Kidney epithelial cell (primary cell): ENCODE measurements around the gene DDX4. TPM values are rescaled to one million over a fixed set of nuclear protein-coding genes. Genes with fewer than 3 reads are reported as not detected.

ENCODE experiments used
- DNase-seq: peaks from one replicate; pipeline ENCODE4 v3.0.0-alpha.2; 2010; ENCODE audit warnings: low read depth
- H3K27me3 ChIP-seq: 2 replicates; pipeline ENCODE4 v1.6.0; 2011; ENCODE audit warnings: low read length; ENCODE audit not compliant: control insufficient read depth, insufficient read depth
- H3K36me3 ChIP-seq: 2 replicates; pipeline ENCODE4 v1.5.1; 2011; ENCODE audit warnings: low read length; ENCODE audit not compliant: control insufficient read depth, insufficient read depth
- H3K4me3 ChIP-seq: 2 replicates; pipeline ENCODE4 v1.5.1; 2011; ENCODE audit warnings: low read depth, mild to moderate bottlenecking, control low read depth, low read length
- total RNA-seq: library from RNA; depleted of rRNA; stranded (reverse); fragments of >200 nt; gene quantifications from 2 replicates; pipeline ENCODE4 v1.2.3, GENCODE V29; 2015
- TF ChIP-seq, protein P1 (sequence below): IDR thresholded peaks from 2 replicates; pipeline ENCODE4 v1.5.1; 2011; ENCODE audit warnings: mild to moderate bottlenecking, moderate library complexity, low read length, control low read depth, inconsistent platforms; ENCODE audit not compliant: insufficient read depth, poor library complexity, severe bottlenecking

DDX4 gene
- total RNA-seq, 1 donor from 2014 or later = not detected

DNA sequence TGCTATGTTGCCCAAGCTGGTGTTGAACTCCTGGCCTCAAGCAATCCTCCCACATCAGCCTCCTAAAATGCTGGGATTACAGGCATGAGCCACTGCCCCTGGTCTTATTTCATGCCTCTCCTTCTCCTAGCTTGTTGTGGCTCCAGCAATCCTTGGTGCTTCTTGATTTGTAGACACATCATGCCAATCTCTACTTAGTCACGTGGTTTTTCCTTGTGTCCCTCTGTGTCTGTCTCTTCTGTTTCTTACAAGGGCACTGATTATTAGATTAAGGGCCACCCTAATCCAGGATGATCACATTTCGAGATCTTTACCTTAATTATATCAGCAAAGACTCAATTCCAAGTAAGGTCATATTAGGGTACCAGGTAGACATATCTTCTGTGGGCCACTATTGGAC lies 104.1 kb downstream of the DDX4 start:
- TF ChIP-seq, protein P1, sequence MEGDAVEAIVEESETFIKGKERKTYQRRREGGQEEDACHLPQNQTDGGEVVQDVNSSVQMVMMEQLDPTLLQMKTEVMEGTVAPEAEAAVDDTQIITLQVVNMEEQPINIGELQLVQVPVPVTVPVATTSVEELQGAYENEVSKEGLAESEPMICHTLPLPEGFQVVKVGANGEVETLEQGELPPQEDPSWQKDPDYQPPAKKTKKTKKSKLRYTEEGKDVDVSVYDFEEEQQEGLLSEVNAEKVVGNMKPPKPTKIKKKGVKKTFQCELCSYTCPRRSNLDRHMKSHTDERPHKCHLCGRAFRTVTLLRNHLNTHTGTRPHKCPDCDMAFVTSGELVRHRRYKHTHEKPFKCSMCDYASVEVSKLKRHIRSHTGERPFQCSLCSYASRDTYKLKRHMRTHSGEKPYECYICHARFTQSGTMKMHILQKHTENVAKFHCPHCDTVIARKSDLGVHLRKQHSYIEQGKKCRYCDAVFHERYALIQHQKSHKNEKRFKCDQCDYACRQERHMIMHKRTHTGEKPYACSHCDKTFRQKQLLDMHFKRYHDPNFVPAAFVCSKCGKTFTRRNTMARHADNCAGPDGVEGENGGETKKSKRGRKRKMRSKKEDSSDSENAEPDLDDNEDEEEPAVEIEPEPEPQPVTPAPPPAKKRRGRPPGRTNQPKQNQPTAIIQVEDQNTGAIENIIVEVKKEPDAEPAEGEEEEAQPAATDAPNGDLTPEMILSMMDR = no peak
- no peaks in the 10 kb centered on the region for H3K36me3 ChIP-seq
- H3K27me3 ChIP-seq = no peaks in the 10 kb centered on the region
- H3K4me3 ChIP-seq = no peak overlapping the region
- no peak for DNase-seq

DNA sequence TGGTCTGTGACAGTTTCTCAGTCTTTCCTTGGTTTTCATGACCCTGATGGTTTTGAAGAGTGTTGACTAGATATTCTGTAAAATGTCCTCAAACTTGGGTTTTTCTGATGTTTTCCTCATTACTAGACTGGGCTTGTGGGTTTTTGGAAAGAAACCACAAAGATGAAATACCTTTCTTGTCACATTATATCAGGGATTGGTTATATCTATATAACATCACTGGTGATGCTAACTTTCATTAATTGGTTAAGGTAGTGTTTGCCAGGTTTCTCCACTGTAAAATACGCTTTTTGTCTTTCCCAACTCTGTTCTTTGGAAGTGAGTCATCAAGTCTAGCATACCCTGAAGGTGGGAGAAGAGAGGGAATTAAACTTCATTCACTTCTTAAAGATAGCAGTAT lies 110.0 kb downstream of the DDX4 start:
- Histone ChIP-seq H3K4me3 (no peak overlapping the region), H3K36me3 (no peaks in the 10 kb centered on the region), H3K27me3 (no peaks in the 10 kb centered on the region)
- TF ChIP-seq, protein P1 = no peak
- no peak for DNase-seq

DNA sequence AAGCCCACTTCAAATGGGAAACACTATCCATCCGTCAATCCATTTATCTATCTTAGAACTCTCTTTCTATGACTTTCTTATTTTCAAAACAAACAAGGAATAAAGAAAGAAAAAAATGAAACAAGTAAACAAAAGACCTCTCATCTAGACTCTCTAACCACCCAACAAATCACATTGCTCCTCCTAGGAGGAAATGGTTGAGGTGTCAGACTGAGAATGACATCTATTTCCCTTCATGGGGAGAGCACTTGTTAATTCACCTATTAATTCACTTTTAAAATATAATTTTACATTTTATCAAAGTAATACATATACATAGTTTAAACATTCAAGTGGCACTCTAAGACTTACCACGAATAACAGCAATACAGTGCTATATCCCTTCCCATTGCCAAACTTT lies 110.9 kb downstream of the DDX4 start:
- Histone ChIP-seq H3K36me3 (no peaks in the 10 kb centered on the region), H3K4me3 (no peak overlapping the region), H3K27me3 (no peaks in the 10 kb centered on the region)
- TF ChIP-seq, protein P1 = no peak
- DNase-seq = no peak

DNA sequence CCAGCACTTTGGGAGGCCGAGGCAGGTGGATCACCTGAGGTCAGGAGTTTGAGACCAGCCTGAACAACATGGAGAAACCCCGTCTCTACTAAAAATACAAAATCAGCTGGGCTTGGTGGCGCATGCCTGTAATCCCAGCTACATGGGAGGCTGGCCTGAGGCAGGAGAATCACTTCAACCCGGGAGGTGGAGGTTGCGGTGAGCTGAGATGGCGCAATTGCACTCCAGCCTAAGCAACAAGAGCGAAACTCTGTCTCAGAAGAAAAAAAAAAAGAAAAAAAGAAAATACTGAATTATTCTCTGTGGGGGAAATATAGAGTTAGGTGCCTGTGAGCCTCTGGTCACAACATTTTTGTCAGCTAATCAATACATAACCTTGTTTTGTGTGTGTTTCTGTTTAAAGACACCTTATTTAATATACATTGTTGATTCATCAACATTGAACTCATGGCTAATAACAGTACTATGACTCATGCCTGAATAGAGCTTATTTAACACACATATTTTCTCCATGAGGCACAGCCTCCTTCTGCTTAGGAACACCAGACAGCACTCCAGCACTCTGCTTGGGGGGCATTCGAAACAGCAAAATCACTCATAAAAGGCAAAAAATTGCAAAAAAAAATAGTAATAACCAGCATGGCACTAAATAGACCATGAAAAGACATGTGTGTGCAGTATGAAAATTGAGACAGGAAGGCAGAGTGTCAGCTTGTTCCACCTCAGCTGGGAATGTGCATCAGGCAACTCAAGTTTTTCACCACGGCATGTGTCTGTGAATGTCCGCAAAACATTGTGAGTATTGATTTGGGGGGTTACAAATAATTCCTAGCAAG lies 113.2 kb downstream of the DDX4 start, which contains the start of gene IL31RA:
Gene IL31RA (plus strand): TSS at position 519 of the 836 bp plus-strand sequence. CDS start 214 bp downstream, at position 733.
- no peaks in the 10 kb centered on the region for H3K36me3 ChIP-seq
- H3K27me3 ChIP-seq = no peaks in the 10 kb centered on the region
- TF ChIP-seq, protein P1 = no peak
- DNase-seq = peak; percentile 64
- H3K4me3 ChIP-seq = no peak within 1 kb of the TSS

DNA sequence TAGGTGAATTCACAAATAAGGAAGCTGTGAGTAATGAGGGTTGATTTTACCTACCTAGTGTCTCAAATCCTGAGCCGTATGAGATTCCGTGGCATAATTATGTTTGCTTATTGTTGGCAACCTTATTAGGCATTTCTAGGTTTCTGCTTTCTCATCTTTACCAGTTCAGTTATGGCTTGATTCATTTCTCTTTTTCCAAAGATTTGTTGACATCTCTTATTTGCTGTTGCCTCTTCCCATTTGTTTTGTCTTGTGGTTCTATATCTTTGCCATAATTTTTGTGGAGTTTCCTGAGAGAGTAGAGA lies 113.8 kb downstream of the DDX4 start:
- DNase-seq = no peak
- no peaks in the 10 kb centered on the region for H3K27me3 ChIP-seq
- TF ChIP-seq, protein P1 = no peak
- H3K4me3 ChIP-seq = no peak overlapping the region
- H3K36me3 ChIP-seq = no peaks in the 10 kb centered on the region

DNA sequence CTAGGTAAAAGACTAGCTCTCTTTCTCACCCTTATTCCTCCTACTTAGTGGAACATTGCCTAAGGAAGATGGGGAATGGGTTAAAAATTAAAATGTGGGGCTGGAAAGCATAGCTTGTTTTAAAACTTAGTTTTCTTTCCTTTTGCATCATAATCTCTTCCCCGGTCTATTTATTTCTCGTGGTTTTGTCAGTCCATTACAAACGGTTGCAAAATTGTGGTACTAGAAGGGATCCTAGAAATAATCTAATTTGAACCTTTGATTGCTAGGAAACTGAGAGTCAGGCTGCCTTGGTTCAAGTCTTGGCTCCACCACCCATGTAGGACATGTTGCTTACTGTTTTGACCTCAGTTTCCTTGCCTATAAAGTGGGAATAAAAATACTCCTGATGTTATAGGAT lies 114.6 kb downstream of the DDX4 start:
- Histone ChIP-seq H3K36me3 (no peaks in the 10 kb centered on the region), H3K27me3 (no peaks in the 10 kb centered on the region), H3K4me3 (no peak overlapping the region)
- DNase-seq = no peak
- TF ChIP-seq, protein P1 = no peak
